HG03175 (cell line): Measurements from ENCODE around the gene TUBGCP5.

Experiments used
- ATAC-seq: cut with Tn5 transposase; IDR thresholded peaks from one replicate; pipeline ENCODE4 v1.9.1; 2021; ENCODE audit warnings: mild to moderate bottlenecking, moderate library complexity; ENCODE audit not compliant: unreplicated experiment

Gene TUBGCP5

GRCh38 chr15:22954798-22955543, 84.4 kb downstream of the TUBGCP5 start:
- no peak for ATAC-seq

- ATAC-seq: no peak
These were observed 85.0 kb downstream of the TUBGCP5 start for GRCh38 chr15:22954326-22954725.

- ATAC-seq: no peak
These were observed 86.4 kb downstream of the TUBGCP5 start for GRCh38 chr15:22952796-22953579.

GRCh38 chr15:22951381-22952280, 87.7 kb downstream of the TUBGCP5 start:
- ATAC-seq: no peak

- no peak for ATAC-seq
These were observed 88.4 kb downstream of the TUBGCP5 start for GRCh38 chr15:22951031-22951380.

GRCh38 chr15:22950256-22950990, 88.9 kb downstream of the TUBGCP5 start:
- no peak for ATAC-seq
